ENCODE results near the gene RPS6KA2. TPM values are rescaled to one million over a fixed set of nuclear protein-coding genes. Genes with fewer than 3 reads are reported as not detected.
"Not testable (repeated sequence)": the region's sequence is repeated elsewhere in the genome, so short reads cannot be mapped to it uniquely, and the experiment has no call there.

Gene RPS6KA2
- total RNA-seq, 1 experiment from 2014 or later = 12.3 TPM

DNA sequence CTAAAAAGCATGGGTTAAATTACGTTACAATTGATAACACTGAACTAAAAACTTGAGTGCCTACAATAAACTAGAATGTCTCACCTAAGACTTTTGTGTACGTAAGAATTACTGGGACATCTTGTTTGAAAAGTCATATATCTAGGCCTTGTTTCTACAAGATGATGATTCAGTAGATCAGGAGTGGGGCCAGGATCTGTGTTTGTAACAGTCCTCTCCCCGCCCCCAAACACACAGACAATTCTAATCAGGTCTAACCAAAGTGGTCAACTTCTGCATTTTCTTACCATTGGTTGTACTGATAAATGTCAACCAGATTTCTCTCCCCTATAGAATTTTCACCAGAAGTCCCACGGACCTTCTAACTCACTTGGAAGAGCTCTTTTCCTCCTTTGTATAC lies 97.5 kb downstream of the RPS6KA2 start:
- H3K9me3 ChIP-seq (ENCODE audit: control insufficient read depth, low read depth, low read length) = no peaks in the 10 kb centered on the region
- H2BK5ac ChIP-seq (ENCODE audit: insufficient read length, low read length) = no peak overlapping the region
- H3K79me2 ChIP-seq (ENCODE audit: insufficient read depth, low read length) = no peaks in the 10 kb centered on the region
- H4K91ac ChIP-seq (ENCODE audit: insufficient read length, low read depth, low read length) = no peak overlapping the region
- H2BK12ac ChIP-seq (ENCODE audit: insufficient read length, low read depth, low read length) = no peak overlapping the region
- no peaks in the 10 kb centered on the region for H3K23me2 ChIP-seq (ENCODE audit: insufficient read length, low read depth, low read length, poor library complexity, severe bottlenecking)
- no peak overlapping the region for H3T11ph ChIP-seq (ENCODE audit: low read length)
- TF ChIP-seq, protein P1, sequence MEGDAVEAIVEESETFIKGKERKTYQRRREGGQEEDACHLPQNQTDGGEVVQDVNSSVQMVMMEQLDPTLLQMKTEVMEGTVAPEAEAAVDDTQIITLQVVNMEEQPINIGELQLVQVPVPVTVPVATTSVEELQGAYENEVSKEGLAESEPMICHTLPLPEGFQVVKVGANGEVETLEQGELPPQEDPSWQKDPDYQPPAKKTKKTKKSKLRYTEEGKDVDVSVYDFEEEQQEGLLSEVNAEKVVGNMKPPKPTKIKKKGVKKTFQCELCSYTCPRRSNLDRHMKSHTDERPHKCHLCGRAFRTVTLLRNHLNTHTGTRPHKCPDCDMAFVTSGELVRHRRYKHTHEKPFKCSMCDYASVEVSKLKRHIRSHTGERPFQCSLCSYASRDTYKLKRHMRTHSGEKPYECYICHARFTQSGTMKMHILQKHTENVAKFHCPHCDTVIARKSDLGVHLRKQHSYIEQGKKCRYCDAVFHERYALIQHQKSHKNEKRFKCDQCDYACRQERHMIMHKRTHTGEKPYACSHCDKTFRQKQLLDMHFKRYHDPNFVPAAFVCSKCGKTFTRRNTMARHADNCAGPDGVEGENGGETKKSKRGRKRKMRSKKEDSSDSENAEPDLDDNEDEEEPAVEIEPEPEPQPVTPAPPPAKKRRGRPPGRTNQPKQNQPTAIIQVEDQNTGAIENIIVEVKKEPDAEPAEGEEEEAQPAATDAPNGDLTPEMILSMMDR (conservative IDR thresholded peaks at IDR 0.05) = no peak
- no peak overlapping the region for H3K9ac ChIP-seq (ENCODE audit: extremely low read depth, insufficient read length, low read length)
- H2BK20ac ChIP-seq (ENCODE audit: low read depth, low read length, poor library complexity, severe bottlenecking) = no peak overlapping the region
- H3K18ac ChIP-seq (ENCODE audit: insufficient read length, low read depth, low read length) = no peak overlapping the region
- Mint-ChIP-seq H3K36me3 (ENCODE audit: insufficient read depth in 1 of 3, low read depth in 3 of 3) (peaks cover 15 to 22% (median 21%) of the 10 kb centered on the region in 3 experiments; a peak in 6 of 7 replicates), H3K9me3 (no peaks in the 10 kb centered on the region; a peak in 1 of 5 replicates), H3K27ac (no peak overlapping the region), H3K27me3 (ENCODE audit: low read depth) (no peaks in the 10 kb centered on the region), H3K4me3 (no peak overlapping the region), H3K4me1 (0 out of 4 replicates have a peak, but pooled peaks cover 0 to 6% of the 10 kb centered on the region in 2 experiments)
- no peak overlapping the region for H3K14ac ChIP-seq (ENCODE audit: insufficient read depth, low read length)
- no peaks in the 10 kb centered on the region for H4K20me1 ChIP-seq (ENCODE audit: control insufficient read depth, insufficient read depth, insufficient read length)
- H3K56ac ChIP-seq (ENCODE audit: insufficient read length, low read depth, low read length) = no peak overlapping the region
- H2BK15ac ChIP-seq (ENCODE audit: low read depth, low read length) = no peak overlapping the region
- no peak overlapping the region for H2BK120ac ChIP-seq (ENCODE audit: low read depth, low read length, poor library complexity, severe bottlenecking)
- no peaks in the 10 kb centered on the region for H3K4me1 ChIP-seq (ENCODE audit: insufficient read depth, low read length)
- no peaks in the 10 kb centered on the region for H3K27me3 ChIP-seq (ENCODE audit: insufficient read depth, low read length)
- H2AFZ ChIP-seq (ENCODE audit: low read length) = no peak overlapping the region
- H3K79me1 ChIP-seq (ENCODE audit: insufficient read depth, low read depth, low read length, poor library complexity, severe bottlenecking) = no peaks in the 10 kb centered on the region
- no CpG with 5 or more reads among the region's 4 CpGs for WGBS (ENCODE audit: extremely low coverage, insufficient read length, low lambda C conversion rate)
- no peak overlapping the region for H3K23ac ChIP-seq (ENCODE audit: insufficient read length, low read depth, low read length)
- DNase-seq = no peak
- no peak overlapping the region for H4K8ac ChIP-seq (replicated peaks; ENCODE audit: insufficient read length, low read depth, low read length)
- H3K4ac ChIP-seq (ENCODE audit: low read depth, low read length) = no peak overlapping the region
- H3K4me2 ChIP-seq (ENCODE audit: insufficient read depth, insufficient read length, low read length) = no peak overlapping the region
- H3K27ac ChIP-seq (ENCODE audit: insufficient read length, low read depth, low read length) = no peak overlapping the region
- no peak overlapping the region for H4K5ac ChIP-seq (ENCODE audit: insufficient read length, low read depth, low read length)
- no peak overlapping the region for H2AK5ac ChIP-seq (ENCODE audit: insufficient read length, low read length)

DNA sequence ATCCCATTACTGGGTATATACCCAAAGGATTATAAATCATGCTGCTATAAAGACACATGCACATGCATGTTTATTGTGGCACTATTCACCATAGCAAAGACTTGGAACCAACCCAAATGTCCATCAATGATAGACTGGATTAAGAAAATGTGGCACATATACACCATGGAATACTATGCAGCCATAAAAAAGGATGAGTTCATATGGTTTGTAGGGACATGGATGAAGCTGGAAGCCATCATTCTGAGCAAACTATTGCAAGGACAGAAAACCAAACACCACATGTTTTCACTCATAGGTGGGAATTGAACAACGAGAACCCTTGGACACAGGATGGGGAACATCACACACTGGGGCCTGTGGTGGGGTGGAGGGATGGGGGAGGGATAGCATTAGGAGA lies 98.0 kb downstream of the RPS6KA2 start:
- not testable (repeated sequence) for H4K20me1 ChIP-seq (ENCODE audit: control insufficient read depth, insufficient read depth, insufficient read length); H3K9me3 ChIP-seq (ENCODE audit: control insufficient read depth, low read depth, low read length); DNase-seq; H3K9me3 Mint-ChIP-seq; H3K4me2 ChIP-seq (ENCODE audit: insufficient read depth, insufficient read length, low read length); H4K5ac ChIP-seq (ENCODE audit: insufficient read length, low read depth, low read length); H2BK5ac ChIP-seq (ENCODE audit: insufficient read length, low read length); H3K27me3 Mint-ChIP-seq (ENCODE audit: low read depth); H3K4ac ChIP-seq (ENCODE audit: low read depth, low read length); H3K27ac Mint-ChIP-seq; H3K56ac ChIP-seq (ENCODE audit: insufficient read length, low read depth, low read length); H2BK15ac ChIP-seq (ENCODE audit: low read depth, low read length); H2BK120ac ChIP-seq (ENCODE audit: low read depth, low read length, poor library complexity, severe bottlenecking); H3T11ph ChIP-seq (ENCODE audit: low read length); H3K23ac ChIP-seq (ENCODE audit: insufficient read length, low read depth, low read length); H2AK5ac ChIP-seq (ENCODE audit: insufficient read length, low read length); H3K4me1 Mint-ChIP-seq; H3K4me1 ChIP-seq (ENCODE audit: insufficient read depth, low read length); H3K23me2 ChIP-seq (ENCODE audit: insufficient read length, low read depth, low read length, poor library complexity, severe bottlenecking); H4K8ac ChIP-seq (replicated peaks; ENCODE audit: insufficient read length, low read depth, low read length); H3K14ac ChIP-seq (ENCODE audit: insufficient read depth, low read length); H2AFZ ChIP-seq (ENCODE audit: low read length); H2BK20ac ChIP-seq (ENCODE audit: low read depth, low read length, poor library complexity, severe bottlenecking); H3K9ac ChIP-seq (ENCODE audit: extremely low read depth, insufficient read length, low read length); H3K18ac ChIP-seq (ENCODE audit: insufficient read length, low read depth, low read length); H3K79me1 ChIP-seq (ENCODE audit: insufficient read depth, low read depth, low read length, poor library complexity, severe bottlenecking); H4K91ac ChIP-seq (ENCODE audit: insufficient read length, low read depth, low read length); H3K27me3 ChIP-seq (ENCODE audit: insufficient read depth, low read length); H3K4me3 Mint-ChIP-seq; H2BK12ac ChIP-seq (ENCODE audit: insufficient read length, low read depth, low read length); H3K79me2 ChIP-seq (ENCODE audit: insufficient read depth, low read length); H3K27ac ChIP-seq (ENCODE audit: insufficient read length, low read depth, low read length)
- no CpG with 5 or more reads among the region's 1 CpG for WGBS (ENCODE audit: extremely low coverage, insufficient read length, low lambda C conversion rate)
- H3K36me3 Mint-ChIP-seq (ENCODE audit: insufficient read depth in 1 of 3, low read depth in 3 of 3) = peaks cover 14 to 21% (median 21%) of the 10 kb centered on the region in 3 experiments; a peak in 6 of 7 replicates
